Body of pancreas (tissue), 4 donors: Measurements from ENCODE around the gene ZNF611. TPM values are rescaled to one million over a fixed set of nuclear protein-coding genes. Genes with fewer than 3 reads are reported as not detected.
"Not testable (repeated sequence)": the region's sequence is repeated elsewhere in the genome, so short reads cannot be mapped to it uniquely, and the experiment has no call there.

Experiments used
- ATAC-seq: fragments of 150-250 bp; one replicate; pipeline ENCODE4 v1.9.1; 2016
- DNase-seq, 4 donors: peaks; one replicate each; pipeline ENCODE4 v3.0.0-alpha.2; 2019
- H3K27ac ChIP-seq, 4 donors: fragments of 200-600 bp; sonication (generic); 1 replicate in 3 of 4; 2 replicates in 1 of 4; pipeline versions ENCODE4 v1.5.1 to v1.6.1; 2016 to 2019; ENCODE audit warnings: mild to moderate bottlenecking in 1 of 4, mixed read lengths in 1 of 4, moderate library complexity in 1 of 4
- H3K27me3 ChIP-seq, 2 donors: fragments of 200-600 bp; sonication (generic); one replicate each; pipeline ENCODE4 v1.6.0; 2016; ENCODE audit warnings: mild to moderate bottlenecking in 1 of 2
- H3K36me3 ChIP-seq, 2 donors: fragments of 200-600 bp; sonication (generic); replicated peaks in 1 of 2; 2 replicates each; pipeline ENCODE4 v1.5.1; 2016; ENCODE audit warnings: low read depth in 2 of 2; ENCODE audit not compliant: insufficient read depth in 1 of 2
- H3K4me1 ChIP-seq: fragments of 200-600 bp; sonication (generic); one replicate; pipeline ENCODE4 v1.6.0; 2016
- H3K4me3 ChIP-seq, 2 donors: fragments of 200-600 bp; sonication (generic); 1 replicate in 1 of 2; 2 replicates in 1 of 2; pipeline ENCODE4 v1.5.1; 2016 to 2019
- H3K9me3 ChIP-seq, 3 donors: fragments of 200-600 bp; sonication (generic); 1 replicate in 2 of 3; 2 replicates in 1 of 3; pipeline ENCODE4 v1.5.1; 2016
- CTCF ChIP-seq, 7 experiments: fragments of 450-650 bp in 4 of 7; fragments of 200-600 bp in 3 of 7; sonication (generic) in 3 of 7; IDR thresholded peaks; one replicate each; pipeline ENCODE4 v1.5.1; 2016 to 2019; ENCODE audit warnings: antibody characterized with exemption in 7 of 7
- POLR2A ChIP-seq, 3 donors: fragments of 450-650 bp; IDR thresholded peaks; one replicate each; pipeline ENCODE4 v1.6.1; 2016; ENCODE audit warnings: antibody characterized with exemption in 3 of 3, mild to moderate bottlenecking in 2 of 3
- WGBS, 2 donors: methylation state at CpG; one replicate each; pipeline ENCODE4 v1.1.5; 2017; 5-methylcytosine and 5-hydroxymethylcytosine counted together
- intact Hi-C: fragments of 100-400 bp; cut with DNase I; formaldehyde crosslinking; loops from one replicate; pipeline ENCODE4 v1.15.1; 2023
- total RNA-seq, 2 donors: library from RNA; depleted of rRNA; stranded (reverse); fragments of >200 nt; gene quantifications; one replicate each; pipeline ENCODE4 v1.1.0, GENCODE V29; 2016

ZNF611 gene
- total RNA-seq, 2 donors from 2014 or later, result 6.0 to 19.8 TPM

GRCh38 chr19:52695996-52696395 lies 38.8 kb downstream of the ZNF611 start:
- H3K4me1 ChIP-seq, result peaks cover 5% of the 10 kb centered on the region
- WGBS, 2 donors, result 25% methylated on average over 1 of the region's 1 CpG
- ATAC-seq (no peak), DNase-seq (no peak)
- intact Hi-C loops, result no loop called here
- no peak overlapping the region for H3K4me3 ChIP-seq
- no peak overlapping the region for H3K27ac ChIP-seq
- TF ChIP-seq CTCF (IDR thresholded peaks at IDR 0.05) (no peak), POLR2A (IDR thresholded peaks at IDR 0.05) (no peak)
- no peaks in the 10 kb centered on the region for H3K9me3 ChIP-seq
- H3K36me3 ChIP-seq, result no peaks in the 10 kb centered on the region
- no peaks in the 10 kb centered on the region for H3K27me3 ChIP-seq

- Histone ChIP-seq H3K27ac (no peak overlapping the region), H3K4me1 (peaks cover 10% of the 10 kb centered on the region), H3K36me3 (no peaks in the 10 kb centered on the region), H3K4me3 (no peak overlapping the region), H3K9me3 (no peaks in the 10 kb centered on the region), H3K27me3 (no peaks in the 10 kb centered on the region)
- TF ChIP-seq POLR2A (IDR thresholded peaks at IDR 0.05) (no peak), CTCF (IDR thresholded peaks at IDR 0.05) (no peak)
- ATAC-seq (no peak), DNase-seq (no peak)
- intact Hi-C loops, result no loop called here
- WGBS, 2 donors, result 90 to 91% methylated on average over 11 of the region's 11 CpGs
Measured at GRCh38 chr19:52694921-52695320, 39.9 kb downstream of the ZNF611 start.

- H3K36me3 ChIP-seq, DNase-seq, H3K27me3 ChIP-seq, ATAC-seq, H3K27ac ChIP-seq, H3K4me3 ChIP-seq, H3K9me3 ChIP-seq, intact Hi-C loops: not testable (repeated sequence)
- peaks cover 16% of the 10 kb centered on the region for H3K4me1 ChIP-seq
- WGBS, 2 donors, result 71 to 72% methylated on average over 3 of the region's 3 CpGs
Measured at GRCh38 chr19:52694281-52694680, 40.6 kb downstream of the ZNF611 start.

GRCh38 chr19:52692431-52693008 lies 42.3 kb downstream of the ZNF611 start:
- WGBS, 2 donors, result 80 to 81% methylated on average over 8 of the region's 8 CpGs
- H3K27ac ChIP-seq, result no peak overlapping the region
- no peaks in the 10 kb centered on the region for H3K36me3 ChIP-seq
- TF ChIP-seq POLR2A (IDR thresholded peaks at IDR 0.05) (no peak), CTCF (IDR thresholded peaks at IDR 0.05) (no peak)
- H3K9me3 ChIP-seq, result no peaks in the 10 kb centered on the region
- peaks cover 29% of the 10 kb centered on the region for H3K4me1 ChIP-seq
- no peak overlapping the region for H3K4me3 ChIP-seq
- intact Hi-C loops, result no loop called here
- no peak for DNase-seq
- no peaks in the 10 kb centered on the region for H3K27me3 ChIP-seq
- no peak for ATAC-seq

- H3K36me3 ChIP-seq, result no peaks in the 10 kb centered on the region
- no peaks in the 10 kb centered on the region for H3K9me3 ChIP-seq
- H3K27ac ChIP-seq, result peak overlapping the region in 1 of 4 donors; percentile 94
- peaks cover 30% of the 10 kb centered on the region for H3K4me1 ChIP-seq
- H3K4me3 ChIP-seq, result no peak overlapping the region
- intact Hi-C loops, result no loop called here
- TF ChIP-seq POLR2A (IDR thresholded peaks at IDR 0.05), result no peak
- no peaks in the 10 kb centered on the region for H3K27me3 ChIP-seq
- DNase-seq (no peak), ATAC-seq (no peak)
- 33 to 41% methylated on average over 2 of the region's 2 CpGs for WGBS, 2 donors
Measured at GRCh38 chr19:52691737-52692136, 43.1 kb downstream of the ZNF611 start.

GRCh38 chr19:52691215-52691610 lies 43.6 kb downstream of the ZNF611 start:
- no peak for ATAC-seq
- H3K9me3 ChIP-seq, result no peaks in the 10 kb centered on the region
- TF ChIP-seq POLR2A (IDR thresholded peaks at IDR 0.05) (no peak), CTCF (IDR thresholded peaks at IDR 0.05) (no peak)
- H3K4me1 ChIP-seq, result peaks cover 33% of the 10 kb centered on the region
- H3K4me3 ChIP-seq, result no peak overlapping the region
- H3K36me3 ChIP-seq, result no peaks in the 10 kb centered on the region
- no peaks in the 10 kb centered on the region for H3K27me3 ChIP-seq
- intact Hi-C loops, result no loop called here
- no peak for DNase-seq
- peak overlapping the region in 3 of 4 donors; percentile 86 to 94 (median 87) for H3K27ac ChIP-seq
- WGBS, 2 donors, result 35 to 58% methylated on average over 15 of the region's 15 CpGs
